MM.1S (cell line): ENCODE results near the gene SLC1A2.

ENCODE experiments used
- EZH2 ChIP-seq: fragments of 300-600 bp; sonication (generic); optimal IDR thresholded peaks from 2 replicates; pipeline ENCODE3; 2017; ENCODE audit warnings: low read depth, mild to moderate bottlenecking, antibody characterized with exemption, low read length, mixed read lengths
- EZH2phosphoT487 ChIP-seq: fragments of 300-600 bp; sonication (generic); IDR thresholded peaks from 2 replicates; pipeline ENCODE4 v1.6.1; 2018; ENCODE audit warnings: antibody characterized with exemption, low read length
- TF ChIP-seq, protein P1 (sequence below): fragments of 300-600 bp; sonication (generic); IDR thresholded peaks from 2 replicates; pipeline ENCODE4 v1.5.1; 2016; ENCODE audit warnings: antibody characterized with exemption, low read length, mixed read lengths

- TF ChIP-seq, protein P1, sequence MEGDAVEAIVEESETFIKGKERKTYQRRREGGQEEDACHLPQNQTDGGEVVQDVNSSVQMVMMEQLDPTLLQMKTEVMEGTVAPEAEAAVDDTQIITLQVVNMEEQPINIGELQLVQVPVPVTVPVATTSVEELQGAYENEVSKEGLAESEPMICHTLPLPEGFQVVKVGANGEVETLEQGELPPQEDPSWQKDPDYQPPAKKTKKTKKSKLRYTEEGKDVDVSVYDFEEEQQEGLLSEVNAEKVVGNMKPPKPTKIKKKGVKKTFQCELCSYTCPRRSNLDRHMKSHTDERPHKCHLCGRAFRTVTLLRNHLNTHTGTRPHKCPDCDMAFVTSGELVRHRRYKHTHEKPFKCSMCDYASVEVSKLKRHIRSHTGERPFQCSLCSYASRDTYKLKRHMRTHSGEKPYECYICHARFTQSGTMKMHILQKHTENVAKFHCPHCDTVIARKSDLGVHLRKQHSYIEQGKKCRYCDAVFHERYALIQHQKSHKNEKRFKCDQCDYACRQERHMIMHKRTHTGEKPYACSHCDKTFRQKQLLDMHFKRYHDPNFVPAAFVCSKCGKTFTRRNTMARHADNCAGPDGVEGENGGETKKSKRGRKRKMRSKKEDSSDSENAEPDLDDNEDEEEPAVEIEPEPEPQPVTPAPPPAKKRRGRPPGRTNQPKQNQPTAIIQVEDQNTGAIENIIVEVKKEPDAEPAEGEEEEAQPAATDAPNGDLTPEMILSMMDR: no peak
- TF ChIP-seq EZH2 (no peak), EZH2phosphoT487 (no peak)
Measured at GRCh38 chr11:35318977-35319925, 100.1 kb downstream of the SLC1A2 start.
